Hippocampal formation (tissue), 2 donors: ENCODE data around the gene H2AZ2.
A peak's percentile ranks its signal among the peaks of the same experiment; 100 is the strongest.
"Not testable (repeated sequence)": the region's sequence is repeated elsewhere in the genome, so short reads cannot be mapped to it uniquely, and the experiment has no call there.

ENCODE experiments used
- DNase-seq, 2 donors: peaks; one replicate each; lab custom pipeline; 2025; lab: John Stamatoyannopoulos, UW

H2AZ2 gene

GRCh38 chr7:44870780-44871179, 22.9 kb upstream of the H2AZ2 start:
- not testable (repeated sequence) for DNase-seq

GRCh38 chr7:44870336-44870735, 22.4 kb upstream of the H2AZ2 start:
- not testable (repeated sequence) for DNase-seq

- no peak for DNase-seq
Observed at GRCh38 chr7:44867073-44867995, 19.4 kb upstream of the H2AZ2 start.

GRCh38 chr7:44861949-44862348, 14.1 kb upstream of the H2AZ2 start:
- DNase-seq = not testable (repeated sequence)

- DNase-seq = no peak
Observed at GRCh38 chr7:44858161-44858560, 10.3 kb upstream of the H2AZ2 start.

- DNase-seq = no peak
Observed at GRCh38 chr7:44854644-44855364, 6.9 kb upstream of the H2AZ2 start.

GRCh38 chr7:44853391-44853790, 5.5 kb upstream of the H2AZ2 start:
- no peak for DNase-seq

GRCh38 chr7:44852590-44852989, 4.7 kb upstream of the H2AZ2 start:
- no peak for DNase-seq

- no peak for DNase-seq
Observed at GRCh38 chr7:44849885-44850544, 2.1 kb upstream of the H2AZ2 start.

- DNase-seq = no peak
Observed at GRCh38 chr7:44849259-44849884, 1.5 kb upstream of the H2AZ2 start.

- DNase-seq = peak; percentile 83 to 92
Observed at GRCh38 chr7:44847509-44847919, 373 bp downstream of the H2AZ2 start.

GRCh38 chr7:44846816-44847508, 925 bp downstream of the H2AZ2 start:
- no peak for DNase-seq

- DNase-seq = not testable (repeated sequence)
Observed at GRCh38 chr7:44846390-44846789, 1.5 kb downstream of the H2AZ2 start.

- DNase-seq = no peak
Observed at GRCh38 chr7:44845451-44845850, 2.4 kb downstream of the H2AZ2 start.

- DNase-seq = not testable (repeated sequence)
Observed at GRCh38 chr7:44843440-44843839, 4.4 kb downstream of the H2AZ2 start.

- DNase-seq = not testable (repeated sequence)
Observed at GRCh38 chr7:44842675-44843074, 5.2 kb downstream of the H2AZ2 start.

GRCh38 chr7:44838751-44839150, 9.1 kb downstream of the H2AZ2 start:
- DNase-seq = no peak

GRCh38 chr7:44827567-44827966, 20.3 kb downstream of the H2AZ2 start:
- no peak for DNase-seq

- no peak for DNase-seq
Observed at GRCh38 chr7:44824894-44825526, 22.9 kb downstream of the H2AZ2 start.

- DNase-seq = no peak
Observed at GRCh38 chr7:44823255-44823781, 24.6 kb downstream of the H2AZ2 start.

- no peak for DNase-seq
Observed at GRCh38 chr7:44819292-44819691, 28.6 kb downstream of the H2AZ2 start.
